Mucosa of stomach (tissue), 1 donor: ENCODE results near the gene TACR2.
A peak's percentile ranks its signal among the peaks of the same experiment; 100 is the strongest.

ENCODE experiments used
- H3K27me3 ChIP-seq: one replicate; pipeline ENCODE4 v1.7.0; 2013; ENCODE audit warnings: mild to moderate bottlenecking, low read length; ENCODE audit not compliant: control insufficient read depth, insufficient read depth
- H3K36me3 ChIP-seq: one replicate; pipeline ENCODE4 v1.7.0; 2013; ENCODE audit warnings: low read length; ENCODE audit not compliant: control insufficient read depth, insufficient read depth
- H3K4me1 ChIP-seq: one replicate; pipeline ENCODE4 v1.7.0; 2013; ENCODE audit warnings: mild to moderate bottlenecking, low read length; ENCODE audit not compliant: control insufficient read depth, insufficient read depth
- H3K4me3 ChIP-seq: one replicate; pipeline ENCODE4 v1.7.0; 2013; ENCODE audit warnings: low read length
- H3K9ac ChIP-seq: one replicate; pipeline ENCODE4 v1.7.0; 2013; ENCODE audit warnings: mild to moderate bottlenecking, low read length, moderate library complexity
- H3K9me3 ChIP-seq: one replicate; pipeline ENCODE4 v1.7.0; 2013; ENCODE audit warnings: mild to moderate bottlenecking, low read length, moderate library complexity; ENCODE audit not compliant: control insufficient read depth
- donor health status: Pancreatic carcinoma.

TACR2 gene

DNA sequence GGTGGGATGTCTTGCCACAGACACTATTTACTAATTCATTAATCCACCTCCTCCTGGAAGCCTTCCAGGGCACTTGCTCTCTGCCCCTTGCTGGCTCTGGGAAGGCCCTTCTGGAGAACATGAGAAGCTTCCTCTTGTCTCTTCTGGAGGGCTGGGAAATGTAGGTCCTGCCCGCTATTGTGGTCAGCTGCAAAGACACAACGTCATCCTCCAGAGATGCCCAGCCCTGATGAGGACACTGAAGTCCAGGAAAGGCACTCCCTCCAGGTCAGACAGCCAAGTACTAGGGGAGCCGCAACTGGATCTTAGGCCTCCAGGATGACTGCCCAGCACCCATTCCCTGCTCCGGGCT is 9.6 kb upstream of the TACR2 start:
- Histone ChIP-seq H3K4me3 (no peak overlapping the region), H3K9me3 (no peaks in the 10 kb centered on the region), H3K4me1 (peaks cover 42% of the 10 kb centered on the region), H3K27me3 (no peaks in the 10 kb centered on the region), H3K36me3 (no peaks in the 10 kb centered on the region), H3K9ac (peak overlapping the region; percentile 36)

- no peaks in the 10 kb centered on the region for H3K27me3 ChIP-seq
- H3K9ac ChIP-seq: peak overlapping the region; percentile 36
- no peaks in the 10 kb centered on the region for H3K36me3 ChIP-seq
- no peaks in the 10 kb centered on the region for H3K9me3 ChIP-seq
- no peak overlapping the region for H3K4me3 ChIP-seq
- peaks cover 42% of the 10 kb centered on the region for H3K4me1 ChIP-seq
These were observed 9.0 kb upstream of the TACR2 start for GRCh38 chr10:69425511-69426298.

DNA sequence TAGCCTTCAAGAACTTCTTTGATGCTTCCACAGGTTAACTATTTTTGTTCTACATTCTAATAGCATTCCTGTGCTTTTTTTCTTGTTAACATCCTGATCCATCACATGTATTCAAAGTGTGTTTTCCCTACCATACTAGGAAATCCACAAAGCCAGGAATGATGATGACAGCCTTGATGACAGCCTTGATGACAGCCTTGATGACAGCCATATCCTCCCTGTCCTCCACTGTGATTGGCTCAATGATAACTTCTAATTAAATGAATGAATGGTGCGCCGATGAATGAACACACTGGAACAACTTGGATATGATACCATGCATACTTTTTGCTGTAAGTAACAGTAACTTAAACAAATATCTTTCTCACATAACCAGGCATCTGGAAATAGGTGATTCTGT is 8.3 kb upstream of the TACR2 start:
- Histone ChIP-seq H3K9me3 (no peaks in the 10 kb centered on the region), H3K4me1 (peaks cover 42% of the 10 kb centered on the region), H3K9ac (no peak overlapping the region), H3K27me3 (no peaks in the 10 kb centered on the region), H3K4me3 (no peak overlapping the region), H3K36me3 (no peaks in the 10 kb centered on the region)

DNA sequence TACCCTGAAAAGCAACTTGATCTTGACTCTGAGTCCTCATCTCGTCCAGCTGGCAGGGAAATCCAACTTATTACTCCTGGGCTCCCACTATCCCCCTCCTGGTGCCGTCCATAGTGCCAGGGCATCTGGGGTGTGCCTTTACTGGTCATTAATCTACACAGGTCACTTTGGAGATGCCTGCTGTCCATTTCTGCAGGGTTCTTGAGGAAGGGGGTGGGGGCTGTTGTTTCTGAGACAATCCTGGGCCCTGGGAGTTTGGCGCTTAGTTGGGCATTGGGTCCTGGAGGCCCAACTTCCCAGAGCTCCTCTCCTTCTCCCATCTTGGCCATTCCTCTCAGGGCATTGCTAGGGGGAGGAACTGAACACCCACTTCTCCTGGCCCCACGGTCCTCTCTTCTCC is 6.0 kb upstream of the TACR2 start:
- no peak overlapping the region for H3K9ac ChIP-seq
- H3K27me3 ChIP-seq: no peaks in the 10 kb centered on the region
- H3K4me3 ChIP-seq: no peak overlapping the region
- peaks cover 63% of the 10 kb centered on the region for H3K4me1 ChIP-seq
- no peaks in the 10 kb centered on the region for H3K36me3 ChIP-seq
- H3K9me3 ChIP-seq: no peaks in the 10 kb centered on the region

DNA sequence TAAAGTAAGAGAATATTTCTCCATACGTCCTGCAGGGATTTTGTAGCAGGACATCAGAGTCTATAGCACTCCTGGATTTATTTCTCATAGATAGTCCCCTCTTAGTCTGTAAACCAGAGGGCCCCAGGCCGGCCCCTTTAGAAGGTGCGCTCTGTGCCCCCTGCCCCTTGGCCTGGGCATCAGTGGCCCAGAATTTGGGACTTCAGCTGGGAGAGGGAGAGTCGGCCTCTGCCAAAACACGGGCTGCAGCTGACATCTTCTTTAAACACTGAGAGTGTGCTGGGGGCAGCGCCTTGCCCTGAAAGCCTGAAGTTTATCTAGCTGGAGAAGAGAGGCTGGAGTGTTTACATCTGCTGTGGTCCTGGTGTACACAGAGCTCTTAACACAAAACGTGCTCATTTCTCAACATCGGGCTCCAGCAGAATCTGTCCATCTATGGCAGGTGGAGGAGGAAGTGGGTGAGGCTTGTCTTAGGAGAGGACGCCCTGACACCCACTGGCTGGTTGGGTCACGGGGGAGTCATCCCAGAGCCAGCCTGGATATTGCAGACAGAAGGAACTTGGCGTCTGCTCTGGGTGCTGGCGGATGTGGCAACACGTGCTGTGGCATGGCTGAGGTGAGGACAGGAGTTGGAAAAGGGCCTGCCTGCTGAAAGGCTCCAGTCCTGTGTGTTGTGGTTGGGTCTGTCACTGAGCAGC is 5.0 kb upstream of the TACR2 start:
- H3K36me3 ChIP-seq: no peaks in the 10 kb centered on the region
- no peak overlapping the region for H3K4me3 ChIP-seq
- H3K9ac ChIP-seq: no peak overlapping the region
- no peaks in the 10 kb centered on the region for H3K27me3 ChIP-seq
- peaks cover 67% of the 10 kb centered on the region for H3K4me1 ChIP-seq
- H3K9me3 ChIP-seq: no peaks in the 10 kb centered on the region

- Histone ChIP-seq H3K4me3 (no peak overlapping the region), H3K27me3 (no peaks in the 10 kb centered on the region), H3K9me3 (no peaks in the 10 kb centered on the region), H3K4me1 (peaks cover 47% of the 10 kb centered on the region), H3K36me3 (no peaks in the 10 kb centered on the region), H3K9ac (no peak overlapping the region)
These were observed 3.0 kb upstream of the TACR2 start for GRCh38 chr10:69419744-69420126.

DNA sequence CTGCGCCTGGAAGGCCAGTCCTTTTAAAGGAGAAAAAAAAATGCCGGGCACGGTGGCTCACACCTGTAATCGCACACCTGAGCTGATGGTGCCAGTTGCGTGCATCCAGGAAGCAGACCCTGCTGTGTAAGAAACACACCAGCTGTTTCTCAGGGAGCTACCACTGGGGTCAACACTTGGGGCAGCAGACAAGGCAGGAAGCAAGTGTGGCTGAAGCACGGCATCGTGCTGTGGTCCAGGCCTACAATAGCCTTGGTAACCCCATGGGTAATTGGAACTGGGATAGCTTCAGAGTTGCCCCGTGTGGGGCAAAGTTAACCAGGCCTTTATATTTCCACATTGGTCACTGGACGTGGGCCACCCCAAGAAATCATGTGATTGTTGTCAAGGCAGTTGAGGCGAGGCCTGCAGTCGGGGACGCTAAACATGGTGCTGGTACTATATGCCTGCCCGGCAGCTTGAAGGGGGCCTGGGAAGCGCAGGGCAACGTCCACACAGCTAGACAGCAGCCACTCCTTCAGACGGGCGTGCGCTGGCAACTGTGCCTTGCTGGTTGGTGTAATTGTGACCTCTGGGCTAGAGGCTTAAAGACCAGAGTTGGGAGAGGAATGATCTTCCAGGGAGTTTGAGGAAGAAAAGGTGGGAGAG is 2.5 kb upstream of the TACR2 start:
- Histone ChIP-seq H3K36me3 (no peaks in the 10 kb centered on the region), H3K4me1 (peaks cover 43% of the 10 kb centered on the region), H3K4me3 (no peak overlapping the region), H3K9ac (no peak overlapping the region), H3K9me3 (no peaks in the 10 kb centered on the region), H3K27me3 (no peaks in the 10 kb centered on the region)

DNA sequence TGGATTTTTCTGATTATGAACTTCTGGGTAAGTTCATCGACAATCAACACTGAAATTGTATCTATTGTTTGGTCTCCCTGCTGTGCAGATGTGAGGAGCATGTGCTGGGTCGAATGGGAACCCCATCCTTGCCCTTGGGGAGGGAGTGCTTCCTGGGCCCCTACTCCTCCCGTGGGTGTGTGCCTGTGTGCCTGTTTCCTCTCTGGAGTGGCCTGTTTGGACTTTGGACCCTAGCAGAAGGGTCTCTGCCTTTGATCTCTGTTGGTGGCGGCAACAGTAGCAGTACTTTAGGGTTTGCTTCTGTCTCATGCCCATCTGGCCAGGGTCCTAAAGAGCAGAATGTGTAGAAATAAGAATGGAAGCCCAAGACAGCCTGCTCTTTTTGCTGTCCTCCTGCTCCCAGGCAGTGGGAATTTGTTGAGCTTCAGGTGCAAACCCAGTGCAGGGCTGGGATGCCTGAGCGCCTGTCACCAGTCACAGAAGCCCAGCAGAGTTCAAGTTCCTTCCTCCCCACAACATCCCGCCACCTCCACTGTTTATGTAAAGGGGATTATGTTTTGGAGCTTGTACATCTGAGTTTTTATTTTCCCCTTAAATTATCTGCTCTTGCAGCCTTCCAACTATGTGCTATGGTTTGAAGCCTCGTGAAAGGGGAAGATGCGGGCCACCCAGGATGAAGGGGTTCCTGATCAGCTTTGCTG is 1.5 kb upstream of the TACR2 start:
- no peaks in the 10 kb centered on the region for H3K9me3 ChIP-seq
- H3K4me1 ChIP-seq: peaks cover 38% of the 10 kb centered on the region
- no peaks in the 10 kb centered on the region for H3K36me3 ChIP-seq
- H3K4me3 ChIP-seq: no peak overlapping the region
- H3K27me3 ChIP-seq: no peaks in the 10 kb centered on the region
- H3K9ac ChIP-seq: no peak overlapping the region

- no peaks in the 10 kb centered on the region for H3K36me3 ChIP-seq
These were observed 824 bp upstream of the TACR2 start for GRCh38 chr10:69417542-69417941.

DNA sequence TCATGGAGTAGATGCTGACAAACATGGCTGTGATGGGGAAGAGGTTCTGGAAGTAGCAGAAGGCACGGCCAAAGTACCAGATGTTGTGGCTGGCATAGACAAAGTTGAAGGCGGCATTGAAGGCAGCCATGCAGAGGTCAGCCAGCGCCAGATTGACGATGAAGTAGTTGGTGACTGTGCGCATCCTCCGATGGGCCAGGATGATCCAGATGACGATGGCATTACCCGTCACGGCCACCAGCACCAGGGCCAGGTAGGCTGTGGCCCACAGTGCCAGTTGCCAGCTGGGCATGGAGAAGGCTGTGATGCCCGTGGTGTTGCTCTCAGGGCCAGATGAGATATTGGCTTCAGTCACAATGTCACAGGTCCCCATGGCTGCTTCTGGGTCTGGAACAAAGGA is 767 bp downstream of the TACR2 start:
- H3K4me3 ChIP-seq: no peak overlapping the region

More at GRCh38 chr10:69417542-69417941, 824 bp upstream of the TACR2 start:
- Histone ChIP-seq H3K9ac (peak overlapping the region; percentile 1), H3K9me3 (no peaks in the 10 kb centered on the region), H3K27me3 (no peaks in the 10 kb centered on the region), H3K4me1 (peaks cover 38% of the 10 kb centered on the region), H3K4me3 (no peak overlapping the region)

DNA sequence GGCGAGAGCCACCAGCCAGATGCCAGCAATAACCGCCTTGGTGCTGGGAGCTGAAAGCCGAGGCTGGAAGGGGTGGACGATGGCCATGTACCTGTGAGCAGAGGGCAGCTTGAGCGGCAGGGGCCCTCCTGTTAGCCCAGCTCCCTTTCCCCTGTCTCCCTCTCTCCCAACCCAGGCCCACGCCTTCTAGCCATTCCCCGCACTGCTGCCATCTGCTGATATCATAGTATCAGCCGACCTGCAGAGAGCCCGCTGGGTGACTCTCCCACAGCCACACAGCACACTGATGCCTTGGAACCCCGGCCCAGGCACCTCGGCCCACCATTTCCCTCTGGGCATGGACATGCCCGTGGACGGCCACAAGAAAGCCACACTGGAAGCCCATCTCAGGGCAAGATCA is 1.7 kb downstream of the TACR2 start:
- Histone ChIP-seq H3K9ac (no peak overlapping the region), H3K4me3 (no peak overlapping the region), H3K4me1 (peaks cover 27% of the 10 kb centered on the region), H3K9me3 (no peaks in the 10 kb centered on the region), H3K36me3 (no peaks in the 10 kb centered on the region), H3K27me3 (no peaks in the 10 kb centered on the region)

More for the DNA sequence above, 767 bp downstream of the TACR2 start:
- Histone ChIP-seq H3K27me3 (no peaks in the 10 kb centered on the region), H3K9ac (no peak overlapping the region), H3K36me3 (no peaks in the 10 kb centered on the region), H3K9me3 (no peaks in the 10 kb centered on the region), H3K4me1 (peaks cover 27% of the 10 kb centered on the region)
